Stimulated activated CD4-positive, alpha-beta T cell treated with anti-CD3 and anti-CD28 coated beads, Interleukin-1b, Interleukin-23, amount 100 ng/mL, for 4 hours (primary cell): ENCODE data around the gene APPL1.

Experiments
- DNase-seq, 2 donors: peaks; one replicate each; pipeline ENCODE4 v3.0.0-alpha.2; 2020; ENCODE audit warnings: low read depth in 2 of 2

APPL1 gene

GRCh38 chr3:57227204-57227929 is at the start of gene APPL1:
Gene APPL1, plus strand, starts transcription at chr3:57227729. Its CDS starts 155 bp downstream, at chr3:57227884.
- peak; percentile 78 to 87 for DNase-seq

GRCh38 chr3:57179580-57180410 is 47.7 kb upstream of the APPL1 start:
- DNase-seq, result no peak

GRCh38 chr3:57184526-57184925 is 43.0 kb upstream of the APPL1 start:
- DNase-seq, result no peak

GRCh38 chr3:57192028-57192427 is 35.5 kb upstream of the APPL1 start:
- DNase-seq, result no peak

GRCh38 chr3:57194641-57195040 is 32.9 kb upstream of the APPL1 start:
- no peak for DNase-seq

GRCh38 chr3:57199895-57200297 is 27.6 kb upstream of the APPL1 start, which contains the start of gene HESX1:
Gene HESX1, minus strand, starts transcription at chr3:57199978. Its CDS starts 60 bp downstream, at chr3:57199918.
- DNase-seq, result no peak

- no peak for DNase-seq
These were observed 21.1 kb upstream of the APPL1 start for GRCh38 chr3:57206423-57206822.

GRCh38 chr3:57221883-57222282 is 5.6 kb upstream of the APPL1 start:
- no peak for DNase-seq

GRCh38 chr3:57224856-57225255 is 2.7 kb upstream of the APPL1 start:
- no peak for DNase-seq

- DNase-seq, result no peak
These were observed 1.4 kb upstream of the APPL1 start for GRCh38 chr3:57226176-57226575.

GRCh38 chr3:57227930-57228751 is 612 bp downstream of the APPL1 start:
- DNase-seq, result peak; percentile 8 to 30

GRCh38 chr3:57230006-57230405 is 2.5 kb downstream of the APPL1 start:
- DNase-seq, result no peak

- no peak for DNase-seq
These were observed 6.3 kb downstream of the APPL1 start for GRCh38 chr3:57233799-57234198.

- no peak for DNase-seq
These were observed 7.4 kb downstream of the APPL1 start for GRCh38 chr3:57234613-57235575.

GRCh38 chr3:57244946-57245345 is 17.4 kb downstream of the APPL1 start:
- no peak for DNase-seq

- DNase-seq, result no peak
These were observed 24.9 kb downstream of the APPL1 start for GRCh38 chr3:57252404-57252803.

GRCh38 chr3:57256844-57257243 is 29.3 kb downstream of the APPL1 start:
- no peak for DNase-seq

GRCh38 chr3:57257678-57258077 is 30.1 kb downstream of the APPL1 start:
- DNase-seq, result no peak

- no peak for DNase-seq
These were observed 33.6 kb downstream of the APPL1 start for GRCh38 chr3:57261119-57261518.

- DNase-seq, result no peak
These were observed 34.4 kb downstream of the APPL1 start for GRCh38 chr3:57261929-57262328.

GRCh38 chr3:57268416-57268815 is 40.9 kb downstream of the APPL1 start:
- DNase-seq, result no peak
